Stimulated activated CD4-positive, alpha-beta T cell treated with anti-CD3 and anti-CD28 coated beads, Interleukin-15, amount 100 ng/mL, for 24 hours (primary cell): ENCODE results near the gene MC2R.
"Not testable (repeated sequence)": the region's sequence is repeated elsewhere in the genome, so short reads cannot be mapped to it uniquely, and the experiment has no call there.

Source experiments
- DNase-seq: peaks from one replicate; pipeline ENCODE4 v3.0.0-alpha.2; 2020

The MC2R gene

GRCh38 chr18:13890761-13891361 lies 24.5 kb downstream of the MC2R start:
- no peak for DNase-seq

GRCh38 chr18:13889671-13890070 lies 25.7 kb downstream of the MC2R start:
- no peak for DNase-seq

- no peak for DNase-seq
Observed at GRCh38 chr18:13888191-13888716, 27.1 kb downstream of the MC2R start.

DNA sequence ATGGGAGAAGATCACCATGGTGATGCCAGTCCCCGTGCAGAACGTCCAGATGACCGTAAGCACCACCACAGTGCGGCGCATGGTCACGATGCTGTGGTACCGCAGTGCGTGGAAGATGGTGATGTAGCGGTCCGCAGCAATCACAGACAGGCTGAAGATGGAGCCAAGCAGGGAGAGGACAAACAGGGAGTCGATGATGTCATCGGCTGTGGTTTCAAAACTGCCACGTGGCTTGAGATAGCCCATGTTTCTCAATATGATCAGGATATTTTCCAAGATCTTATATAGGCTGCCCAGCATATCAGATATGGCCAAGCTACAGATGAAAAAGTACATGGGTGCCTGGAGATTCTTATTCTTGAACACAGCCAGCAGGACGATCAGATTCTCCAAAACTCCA lies 30.3 kb downstream of the MC2R start:
- no peak for DNase-seq

GRCh38 chr18:13879937-13880336 lies 35.4 kb downstream of the MC2R start:
- DNase-seq, result no peak

DNA sequence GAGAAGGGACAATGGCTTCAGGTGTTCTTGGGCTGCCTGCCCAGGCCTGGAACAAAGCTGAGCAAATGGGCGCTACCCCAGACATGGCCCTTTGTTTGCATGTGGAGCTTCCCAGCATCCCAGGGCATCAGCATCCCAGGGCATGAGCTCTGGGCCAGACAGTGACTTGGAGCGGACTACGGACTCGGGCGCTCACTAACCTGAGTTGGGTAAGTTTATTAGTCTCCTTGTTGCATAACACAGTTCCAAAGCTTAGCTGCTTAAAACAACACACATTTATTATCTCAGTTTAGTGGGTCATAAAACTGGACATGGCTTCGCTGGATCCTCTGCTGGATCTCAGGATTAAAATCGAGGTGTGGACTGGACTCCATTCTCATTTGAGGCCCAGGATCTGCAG lies 35.8 kb downstream of the MC2R start:
- DNase-seq, result no peak

GRCh38 chr18:13878857-13879256 lies 36.5 kb downstream of the MC2R start:
- DNase-seq, result no peak

GRCh38 chr18:13877157-13877556 lies 38.2 kb downstream of the MC2R start:
- no peak for DNase-seq

GRCh38 chr18:13874558-13874957 lies 40.8 kb downstream of the MC2R start:
- no peak for DNase-seq

DNA sequence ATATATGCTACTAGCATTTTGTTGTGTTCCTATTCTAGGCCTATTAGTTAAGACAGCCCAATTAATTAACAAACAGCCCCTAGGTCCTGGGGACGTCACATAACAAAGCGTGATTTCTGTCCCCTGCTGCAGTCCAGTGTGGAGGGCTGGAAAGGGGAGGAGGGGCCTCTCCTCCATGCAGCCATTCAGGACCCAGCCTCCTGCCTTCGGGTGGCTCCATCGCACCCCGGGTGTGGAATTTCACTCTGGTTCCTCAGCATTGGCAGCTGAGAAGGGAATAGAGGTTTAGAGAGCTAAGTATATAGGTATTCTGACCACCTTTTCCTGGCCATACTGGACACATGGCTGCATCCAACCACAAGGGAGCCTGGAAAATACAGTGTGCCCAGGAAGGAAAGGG lies 42.4 kb downstream of the MC2R start:
- DNase-seq, result no peak

DNA sequence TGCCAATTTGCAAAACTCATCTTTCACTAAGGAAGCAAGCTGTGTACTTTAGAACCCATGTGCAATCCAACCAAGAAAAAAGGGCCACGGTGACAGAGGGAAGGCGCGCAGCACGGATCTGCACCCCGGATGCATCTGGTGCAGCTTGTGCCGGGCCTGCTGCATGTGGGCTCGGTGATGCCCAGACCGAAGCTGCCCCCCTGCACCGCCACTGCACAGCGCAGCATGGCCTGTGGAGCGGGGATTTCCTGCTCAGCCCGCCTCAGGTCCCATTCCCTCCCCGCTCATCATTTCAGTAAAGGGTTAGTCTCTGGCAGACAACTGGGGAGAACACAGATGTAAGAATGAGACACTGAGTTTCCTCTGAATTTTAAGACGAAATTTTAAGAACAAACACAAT lies 43.0 kb downstream of the MC2R start:
- DNase-seq, result no peak

DNA sequence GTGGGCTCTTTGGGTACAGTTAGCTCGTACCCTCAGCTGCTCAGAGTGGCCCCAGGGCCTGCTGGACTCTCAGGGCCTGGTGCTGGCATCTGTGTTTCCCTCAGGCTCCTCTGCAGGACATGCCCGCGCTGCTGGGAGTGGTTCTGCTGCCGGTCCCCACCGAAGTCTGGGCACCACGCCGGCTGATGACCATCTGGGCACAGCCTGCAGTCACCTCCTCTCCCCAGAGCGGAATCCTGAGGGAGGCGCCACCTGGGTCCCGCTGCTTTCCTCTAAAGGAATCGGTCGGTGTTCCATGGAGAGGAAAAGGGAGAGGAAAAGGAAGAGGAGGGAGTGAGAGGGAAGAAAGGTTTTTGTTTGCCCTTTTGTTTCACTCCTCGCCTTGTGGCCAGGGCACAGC lies 43.6 kb downstream of the MC2R start:
- no peak for DNase-seq

GRCh38 chr18:13868501-13869271 lies 46.6 kb downstream of the MC2R start:
- no peak for DNase-seq

- DNase-seq, result not testable (repeated sequence)
Observed at GRCh38 chr18:13862898-13863297, 52.4 kb downstream of the MC2R start.

GRCh38 chr18:13849791-13850190 lies 65.5 kb downstream of the MC2R start:
- no peak for DNase-seq

GRCh38 chr18:13836559-13836958 lies 78.8 kb downstream of the MC2R start:
- no peak for DNase-seq

- DNase-seq, result no peak
Observed at GRCh38 chr18:13835202-13835601, 80.1 kb downstream of the MC2R start.

DNA sequence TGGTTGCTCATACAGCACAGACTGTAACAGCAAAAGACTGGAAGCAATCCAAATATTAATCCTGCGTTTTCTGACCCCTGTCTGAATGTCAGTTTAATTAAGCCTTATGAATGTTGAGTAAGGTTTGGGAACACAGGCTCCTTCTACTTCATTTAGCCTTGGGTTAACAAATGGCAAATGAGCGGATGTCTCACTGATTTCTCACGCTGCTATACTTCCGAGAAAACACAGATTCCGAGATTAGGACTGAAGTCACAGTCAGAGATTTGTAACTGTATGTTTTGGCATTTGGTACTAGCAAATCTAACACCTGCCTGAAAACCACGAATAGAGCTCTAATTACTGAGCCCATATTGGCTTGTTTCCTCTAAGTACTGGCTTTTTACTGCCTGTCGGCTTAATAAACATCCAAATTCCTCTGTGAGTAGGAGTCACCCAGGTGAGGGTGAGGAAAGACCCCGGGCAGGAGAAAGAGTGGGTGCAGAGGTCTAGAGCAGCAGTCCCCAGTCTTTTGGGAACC lies 80.8 kb downstream of the MC2R start:
- no peak for DNase-seq
